Measurements from ENCODE around the gene YARS1. TPM values are rescaled to one million over a fixed set of nuclear protein-coding genes. Genes with fewer than 3 reads are reported as not detected.

The YARS1 gene
- total and polyA plus RNA-seq, 2 of the 13 experiments (the other 11 are each of a cell fraction or from before 2014, with no cell fraction given) = 50.1 to 113 TPM

- peak; percentile 92 for TF ChIP-seq ZNF574 (CRISPR knock-in tag; IDR thresholded peaks at IDR 0.05)
- peak; percentile 81 for TF ChIP-seq ZBTB43 (CRISPR knock-in tag; conservative IDR thresholded peaks at IDR 0.05)
- TF ChIP-seq PATZ1 (CRISPR knock-in tag; IDR thresholded peaks at IDR 0.05) = peak; percentile 38; the same call in 1 of the 2 replicates
- peak; percentile 89 for TF ChIP-seq RBFOX2 (IDR thresholded peaks at IDR 0.05; ENCODE audit: low read depth, low read length)
- TF ChIP-seq KDM1A (CRISPR knock-in tag; IDR thresholded peaks at IDR 0.05) = peak; percentile 78; the same call in 1 of the 2 replicates
- TF ChIP-seq ZNF253 (CRISPR knock-in tag; IDR thresholded peaks at IDR 0.05; ENCODE audit: borderline replicate concordance) = 0 out of 2 replicates have a peak, but pooled peaks have one; percentile 45
- peak; percentile 93 for TF ChIP-seq MEIS1 (CRISPR knock-in tag; IDR thresholded peaks at IDR 0.05; ENCODE audit: borderline replicate concordance)
- TF ChIP-seq ZNF782 (CRISPR knock-in tag; IDR thresholded peaks at IDR 0.05; ENCODE audit: borderline replicate concordance) = peak; percentile 94; the same call in 1 of the 2 replicates
- 0 out of 2 replicates have a peak, but pooled peaks have one; percentile 35 for TF ChIP-seq ZNF746 (CRISPR knock-in tag; IDR thresholded peaks at IDR 0.05)
- peak; percentile 93 for TF ChIP-seq DR1 (CRISPR knock-in tag; IDR thresholded peaks at IDR 0.05)
- no peak for TF ChIP-seq NKX3-1 (CRISPR knock-in tag; IDR thresholded peaks at IDR 0.05)
- peak; percentile 95 for TF ChIP-seq AKAP8 (CRISPR knock-in tag; IDR thresholded peaks at IDR 0.05)
- 0 out of 2 replicates have a peak, but pooled peaks have one; percentile 71 for TF ChIP-seq CREBL2 (CRISPR knock-in tag; IDR thresholded peaks at IDR 0.05; ENCODE audit: borderline replicate concordance)
- peak; percentile 86; the same call in 1 of the 2 replicates for TF ChIP-seq RFXAP (CRISPR knock-in tag; IDR thresholded peaks at IDR 0.05; ENCODE audit: borderline replicate concordance)
- TF ChIP-seq SNAPC5 (CRISPR knock-in tag; IDR thresholded peaks at IDR 0.05; ENCODE audit: borderline replicate concordance) = peak; percentile 83; the same call in 1 of the 2 replicates
- TF ChIP-seq NFAT5 (CRISPR knock-in tag; IDR thresholded peaks at IDR 0.05) = peak; percentile 74; the same call in 1 of the 2 replicates
These were observed at the start of gene YARS1, which contains the start of gene S100PBP (continued) for GRCh38 chr1:32817159-32817814.

Measured in HepG2 (cell line).